Measurements from ENCODE around the gene GUCY2D.

DNA sequence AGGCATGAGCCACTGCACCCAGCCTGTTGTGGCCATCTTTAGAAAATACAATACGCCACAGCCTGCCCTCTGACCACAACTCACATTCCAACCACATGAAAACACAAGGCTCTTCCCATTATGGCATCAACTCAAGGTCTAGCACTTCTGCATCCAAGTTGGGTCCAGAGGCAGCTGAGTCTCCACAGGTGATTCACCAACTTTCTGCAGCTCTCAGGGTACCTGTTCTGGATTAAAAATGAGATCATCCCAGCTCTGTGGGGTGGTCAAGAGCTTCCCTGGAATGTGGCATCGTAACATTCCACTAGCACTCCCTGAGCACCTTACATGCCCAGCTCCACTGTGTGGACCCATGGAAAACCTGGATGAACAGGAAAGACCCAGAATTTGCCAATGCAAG lies 9.9 kb upstream of the GUCY2D start:
- TF ChIP-seq EZH2 (IDR thresholded peaks at IDR 0.05; ENCODE audit: insufficient read depth, poor library complexity, severe bottlenecking) (no peak), EZH2phosphoT487 (IDR thresholded peaks at IDR 0.05; ENCODE audit: insufficient read depth, low read depth) (no peak)

Measured in GM23248 (cell line).